Fibroblast of lung (primary cell): ENCODE results near the gene OSM.

Experiments
- CTCF ChIP-seq, 2 donors: IDR thresholded peaks in 1 of 2; conservative IDR thresholded peaks in 1 of 2; 1 replicate in 1 of 2; 2 replicates in 1 of 2; pipeline ENCODE4 v1.5.1; 2011 to 2012; ENCODE audit warnings: low read length in 2 of 2, control low read depth in 1 of 2, inconsistent platforms in 1 of 2, low read depth in 1 of 2, mild to moderate bottlenecking in 1 of 2
- EZH2 ChIP-seq: IDR thresholded peaks from 2 replicates; pipeline ENCODE4 v1.5.1; 2012; ENCODE audit warnings: low read length, control low read depth, mild to moderate bottlenecking; ENCODE audit errors: missing control alignments

GRCh38 chr22:30313527-30314363 is 47.1 kb upstream of the OSM start:
- TF ChIP-seq CTCF (conservative IDR thresholded peaks at IDR 0.05 in 1 of 2, IDR thresholded peaks at IDR 0.05 in 1 of 2; ENCODE audit: low read depth in 1 of 2, low read length in 2 of 2) (no peak), EZH2 (no peak)
